Endothelial cell of hepatic sinusoid (primary cell): ENCODE results near the gene ABO.
"Not testable (repeated sequence)": the region's sequence is repeated elsewhere in the genome, so short reads cannot be mapped to it uniquely, and the experiment has no call there.

Source experiments
- in situ Hi-C: cut with HindIII; loops from 2 replicates; pipeline ENCODE4 v1.10.0; 2017; ENCODE audit warnings: low sequenced_read_pairs

Gene ABO

GRCh38 chr9:133275105-133276000, at the start of gene ABO:
ABO (minus strand) TSS chr9:133275201.
- in situ Hi-C loops = loop anchor here (10.0 kb wide), 1 partner anchor 219 kb away; no protein-coding TSS in a partner anchor

DNA sequence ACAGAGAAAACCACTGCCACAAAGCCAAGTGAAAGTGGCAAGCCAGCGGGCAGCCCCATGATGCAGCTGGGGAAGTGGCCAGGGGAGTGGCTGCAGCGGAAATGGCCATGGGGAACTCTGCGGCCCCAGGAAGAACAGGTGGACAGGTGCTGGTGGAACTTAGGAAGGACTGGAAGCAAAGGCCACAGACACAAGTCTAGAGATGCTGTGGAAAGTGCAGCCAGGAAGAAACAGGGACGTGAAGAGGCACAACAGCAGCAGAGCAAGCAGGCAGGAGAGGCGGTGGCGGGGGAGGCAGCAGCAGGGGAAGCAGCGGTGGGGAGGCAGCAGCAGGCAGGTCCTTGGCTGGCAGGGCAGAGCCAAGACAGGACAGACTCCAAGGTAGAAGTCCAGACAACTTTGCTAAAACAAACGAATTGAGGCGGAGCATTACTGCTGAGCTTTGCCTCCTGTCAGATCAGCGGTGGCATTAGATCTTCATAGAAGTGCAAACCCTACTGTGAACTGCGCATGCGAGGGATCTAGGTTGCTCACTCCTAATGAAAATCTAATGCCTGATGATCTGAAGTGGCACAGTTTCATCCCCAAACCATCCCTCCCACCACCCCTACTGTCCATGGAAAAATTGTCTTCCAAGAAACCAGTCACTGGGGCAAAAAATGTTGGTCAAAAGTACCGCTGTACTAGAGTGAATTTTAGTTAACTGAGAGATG, 49.1 kb upstream of the ABO start:
- in situ Hi-C loops = no loop called here

GRCh38 chr9:133323211-133323610, 48.2 kb upstream of the ABO start:
- in situ Hi-C loops = no loop called here

DNA sequence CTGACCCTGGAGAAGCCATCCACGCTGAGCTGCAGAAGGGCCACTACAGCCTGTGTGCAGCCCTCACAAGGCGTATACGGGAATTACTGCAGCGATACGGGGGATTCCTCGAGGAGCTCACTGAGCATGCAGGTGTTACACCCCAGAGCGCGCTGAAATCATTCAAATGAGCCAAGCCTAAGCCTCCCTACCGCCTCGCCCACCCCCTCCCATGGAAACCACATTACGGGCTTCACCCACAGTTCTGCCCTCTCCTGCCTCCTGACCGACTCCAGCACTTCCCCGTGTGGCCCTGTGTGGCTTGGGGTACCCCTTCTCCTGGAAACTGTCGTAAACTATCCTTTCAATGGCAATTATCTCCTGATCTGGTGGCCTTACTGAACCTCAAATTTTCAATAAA, 47.7 kb upstream of the ABO start:
- in situ Hi-C loops = no loop called here

DNA sequence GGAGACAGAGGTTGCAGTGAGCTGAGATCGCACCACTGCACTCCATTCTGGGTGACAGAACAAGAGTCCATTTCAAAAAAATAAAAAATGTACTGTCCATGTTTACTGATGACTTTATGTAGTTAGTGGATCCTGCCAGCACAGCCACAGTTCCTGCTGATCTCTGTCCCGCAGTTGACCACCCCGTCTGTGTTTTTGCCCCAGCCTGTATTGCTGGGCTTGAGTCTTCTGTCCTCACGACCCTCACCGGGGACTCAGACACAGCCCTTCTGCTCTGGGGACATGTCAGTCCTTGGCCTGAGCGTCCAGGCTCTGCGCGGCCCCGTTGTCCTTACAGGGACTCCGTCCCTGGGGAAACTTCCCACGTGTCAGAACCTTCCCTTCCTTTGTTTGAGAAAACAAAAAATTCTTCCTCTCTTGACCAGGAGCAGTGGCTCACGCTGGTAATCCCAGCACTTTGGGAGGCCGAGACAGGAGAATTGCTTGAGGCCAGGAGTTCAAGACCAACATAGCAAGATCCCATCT, 46.5 kb upstream of the ABO start:
- in situ Hi-C loops = no loop called here

- in situ Hi-C loops = no loop called here
Observed at GRCh38 chr9:133320421-133320881, 45.5 kb upstream of the ABO start.

DNA sequence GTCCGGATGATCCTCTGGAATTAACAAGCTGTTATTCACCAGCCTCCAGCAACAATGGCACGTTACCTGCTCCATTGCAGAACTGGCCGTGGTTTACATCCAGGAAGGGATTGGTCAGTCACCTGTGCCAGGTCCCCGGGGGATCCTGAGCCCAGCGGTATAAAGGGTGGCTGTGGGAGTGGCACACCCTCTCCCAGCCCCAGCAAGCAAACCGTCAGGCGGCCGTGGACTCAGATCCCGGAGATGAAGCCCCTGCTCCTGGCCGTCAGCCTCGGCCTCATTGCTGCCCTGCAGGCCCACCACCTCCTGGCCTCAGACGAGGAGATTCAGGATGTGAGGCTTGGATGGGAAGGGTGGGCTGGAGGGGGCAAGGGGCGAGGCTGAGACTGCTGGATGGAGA, 42.5 kb upstream of the ABO start:
- in situ Hi-C loops = not testable (repeated sequence)

DNA sequence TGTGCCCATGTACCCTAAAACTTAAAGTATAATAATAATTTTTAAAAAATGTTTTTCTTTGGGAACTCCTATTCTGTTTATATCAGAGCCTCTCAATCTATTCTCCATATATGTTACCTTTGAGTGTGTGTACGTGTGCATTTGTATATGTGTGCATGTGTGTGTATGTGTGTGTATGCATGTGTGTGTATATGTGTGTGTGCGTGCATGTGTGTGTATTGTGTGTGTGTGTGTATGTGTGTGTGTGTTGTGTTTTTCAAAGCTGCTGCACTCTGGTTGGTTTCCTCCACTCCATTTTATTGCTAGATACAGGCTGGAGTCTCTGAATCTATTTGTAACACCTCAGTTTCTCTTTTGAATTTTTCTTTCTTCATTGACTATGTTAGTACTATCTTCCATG, 41.0 kb upstream of the ABO start:
- in situ Hi-C loops = no loop called here

- in situ Hi-C loops = no loop called here
Observed at GRCh38 chr9:133309608-133310007, 34.6 kb upstream of the ABO start.

DNA sequence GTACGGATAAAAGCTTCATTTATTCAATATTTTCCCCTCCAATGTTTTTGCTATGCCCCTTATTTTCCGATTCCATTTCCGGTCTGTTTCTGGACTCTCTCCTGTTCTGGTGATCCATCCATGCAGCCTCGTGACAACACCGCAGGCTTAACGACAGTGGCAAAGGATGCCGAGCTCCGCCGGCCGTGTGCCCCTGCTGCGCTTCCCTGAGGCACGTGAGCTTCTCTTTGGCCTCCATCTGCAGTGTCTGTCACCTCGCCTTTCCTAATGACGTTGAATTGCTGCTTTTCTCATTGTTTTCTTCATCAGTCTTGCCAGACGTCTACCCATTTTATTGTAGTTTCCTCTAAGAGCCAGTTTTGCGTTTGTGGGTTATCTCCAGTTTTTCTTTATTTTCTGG, 32.3 kb upstream of the ABO start:
- in situ Hi-C loops = no loop called here

GRCh38 chr9:133306242-133307204, 31.5 kb upstream of the ABO start:
- in situ Hi-C loops = no loop called here

DNA sequence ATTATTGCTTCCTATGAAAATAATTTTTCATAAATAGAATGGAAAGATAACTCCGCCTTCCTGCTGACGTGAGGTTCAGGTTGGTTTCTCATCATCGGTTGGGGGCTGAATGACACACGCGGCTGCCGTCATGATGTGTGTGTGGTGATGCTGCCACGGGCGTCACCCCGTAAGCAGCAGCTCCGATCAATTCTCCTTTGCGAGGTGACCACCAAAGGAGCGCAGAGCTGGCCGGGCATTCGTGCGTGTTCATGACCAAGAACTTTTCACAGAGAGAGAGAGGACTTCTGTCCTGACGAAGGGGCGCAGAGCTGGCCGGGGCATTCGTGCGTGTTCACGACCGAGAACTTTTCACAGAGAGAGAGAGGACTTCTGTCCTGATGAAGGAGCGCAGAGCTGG, 30.7 kb upstream of the ABO start:
- in situ Hi-C loops = no loop called here

GRCh38 chr9:133304477-133305377, 29.7 kb upstream of the ABO start:
- in situ Hi-C loops = no loop called here

- in situ Hi-C loops = no loop called here
Observed at GRCh38 chr9:133304158-133304470, 29.1 kb upstream of the ABO start.

GRCh38 chr9:133303266-133304157, 28.5 kb upstream of the ABO start:
- in situ Hi-C loops = no loop called here

DNA sequence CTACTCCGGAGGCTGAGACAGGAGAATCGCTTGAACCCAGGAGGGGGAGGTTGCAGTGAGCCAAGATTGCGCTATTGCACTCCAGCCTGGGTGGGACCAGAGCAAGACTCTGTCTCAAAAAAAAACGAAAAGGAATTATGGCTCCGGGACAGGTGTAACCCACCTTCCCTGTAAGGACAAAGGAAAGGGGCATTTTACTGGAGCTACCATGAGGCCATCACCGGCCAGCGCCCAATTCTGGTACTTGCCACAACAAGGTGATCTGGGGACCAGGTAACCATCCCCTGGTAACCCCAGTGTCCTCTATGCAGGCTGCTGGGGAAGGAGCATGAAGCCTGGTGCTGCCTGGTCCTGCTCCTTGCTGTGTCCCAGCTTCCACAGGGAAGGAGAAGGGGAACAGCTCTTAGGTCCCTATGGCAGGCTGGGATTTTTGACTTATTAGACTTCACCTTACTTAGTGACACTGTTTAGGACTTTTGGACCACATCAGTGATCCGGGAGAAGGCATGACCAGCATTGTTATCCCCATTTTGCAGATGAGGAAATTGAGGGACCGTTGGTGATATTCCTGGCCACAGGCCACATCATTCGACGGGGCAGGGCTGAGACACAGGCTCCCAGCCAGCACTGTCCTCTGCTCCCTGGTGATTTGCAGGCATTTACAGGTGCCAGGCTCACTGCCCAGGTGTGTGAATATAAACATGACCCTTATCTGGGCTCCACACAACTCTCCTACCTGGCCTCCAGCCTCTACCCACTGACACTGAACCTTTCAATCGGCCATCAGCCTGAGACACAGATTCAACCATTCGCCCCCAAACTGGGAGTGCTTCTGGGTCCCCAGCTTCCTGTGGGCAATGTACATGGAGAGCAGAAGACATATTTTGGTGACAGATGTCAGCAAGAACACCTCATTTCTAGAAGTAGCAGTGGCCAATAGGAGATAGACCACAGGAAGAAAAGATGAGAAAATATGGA, 26.5 kb upstream of the ABO start:
- in situ Hi-C loops = no loop called here

DNA sequence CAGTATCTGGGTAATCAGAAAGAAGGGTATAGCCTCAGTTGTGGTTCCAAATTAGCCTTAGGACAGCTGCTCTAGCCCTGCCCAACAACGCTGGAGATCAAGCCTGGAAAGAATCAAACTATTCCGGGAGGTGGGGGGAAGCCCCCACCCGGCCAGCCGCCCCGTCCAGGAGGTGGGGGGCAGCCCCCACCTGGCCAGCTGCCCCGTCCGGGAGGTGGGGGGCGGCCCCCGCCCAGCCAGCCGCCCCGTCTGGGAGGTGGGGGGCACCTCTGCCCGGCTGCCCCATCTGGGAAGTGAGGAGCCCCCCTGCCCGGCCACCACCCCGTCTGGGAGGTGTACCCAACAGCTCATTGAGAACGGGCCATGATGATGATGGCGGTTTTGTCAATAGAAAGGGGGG, 25.0 kb upstream of the ABO start:
- in situ Hi-C loops = not testable (repeated sequence)

DNA sequence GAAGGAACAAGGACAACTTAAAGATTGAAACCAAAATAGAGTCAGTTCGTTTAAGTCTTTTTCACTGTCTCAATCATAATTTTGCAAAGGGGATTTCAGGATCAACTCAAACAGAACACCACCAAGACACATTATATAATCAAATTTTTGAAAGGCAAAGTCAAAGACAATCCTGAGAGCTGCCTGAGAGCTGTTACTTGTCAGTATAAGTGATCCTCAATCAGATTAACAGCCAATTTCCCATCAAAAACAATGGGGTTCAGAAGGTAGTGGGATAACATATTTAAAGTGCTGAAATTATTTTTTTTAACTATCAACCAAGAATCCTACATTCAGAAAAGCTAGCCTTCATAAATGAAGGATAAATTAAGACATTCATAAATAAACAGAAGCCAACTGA, 19.3 kb upstream of the ABO start:
- in situ Hi-C loops = no loop called here
